T-helper 1 cell treated with Interleukin-12 subunit alpha and Interleukin-12 subunit beta and Interleukin-4 antibody, amounts not matched to agents 30 ng/mL and 1 ng/mL, for 36 hours (primary cell): ENCODE data around the gene CEMP1. TPM values are rescaled to one million over a fixed set of nuclear protein-coding genes. Genes with fewer than 3 reads are reported as not detected.

ENCODE experiments used
- intact Hi-C: fragments of 100-400 bp; cut with micrococcal nuclease; formaldehyde crosslinking; loops from one replicate; pipeline ENCODE4 v1.15.1; 2024
- total RNA-seq: library from RNA; stranded (reverse); gene quantifications from 2 replicates; pipeline ENCODE4 v1.2.3, GENCODE V29; 2022

The CEMP1 gene
- total RNA-seq, 1 donor from 2014 or later = 0.66 TPM

- intact Hi-C loops = no loop called here
These were observed 24.1 kb downstream of the CEMP1 start for GRCh38 chr16:2507052-2507659.

- intact Hi-C loops = no loop called here
These were observed 25.5 kb downstream of the CEMP1 start for GRCh38 chr16:2505695-2506094.

GRCh38 chr16:2501946-2502895 lies 29.0 kb downstream of the CEMP1 start:
- intact Hi-C loops = loop anchor here (1.0 to 5.0 kb wide), 5 partner anchors 15 to 307 kb away; partner anchors contain the start of genes ABCA3 and ECI1

- intact Hi-C loops = loop anchor here (1.0 to 5.0 kb wide), 5 partner anchors 14 to 306 kb away; partner anchors contain the start of genes ABCA3 and ECI1
These were observed 30.1 kb downstream of the CEMP1 start for GRCh38 chr16:2500918-2501750.

GRCh38 chr16:2500430-2500917 lies 30.7 kb downstream of the CEMP1 start:
- intact Hi-C loops = loop anchor here (5.0 kb wide), 1 partner anchor 248 kb away; the partner anchor contains the start of gene ECI1

GRCh38 chr16:2499890-2500429 lies 31.2 kb downstream of the CEMP1 start:
- intact Hi-C loops = loop anchor here (5.0 kb wide), 1 partner anchor 248 kb away; the partner anchor contains the start of gene ECI1

GRCh38 chr16:2499454-2499853 lies 31.8 kb downstream of the CEMP1 start:
- intact Hi-C loops = no loop called here

GRCh38 chr16:2498531-2499253 lies 32.5 kb downstream of the CEMP1 start:
- intact Hi-C loops = no loop called here

GRCh38 chr16:2497695-2498484 lies 33.3 kb downstream of the CEMP1 start:
- intact Hi-C loops = no loop called here

GRCh38 chr16:2497116-2497630 lies 34.0 kb downstream of the CEMP1 start:
- intact Hi-C loops = no loop called here

- intact Hi-C loops = no loop called here
These were observed 34.7 kb downstream of the CEMP1 start for GRCh38 chr16:2496223-2497115.

GRCh38 chr16:2495041-2495440 lies 36.2 kb downstream of the CEMP1 start:
- intact Hi-C loops = no loop called here

- intact Hi-C loops = no loop called here
These were observed 36.6 kb downstream of the CEMP1 start for GRCh38 chr16:2494616-2495015.

GRCh38 chr16:2493605-2494004 lies 37.6 kb downstream of the CEMP1 start:
- intact Hi-C loops = no loop called here

- intact Hi-C loops = no loop called here
These were observed 38.9 kb downstream of the CEMP1 start for GRCh38 chr16:2492292-2492691.

- intact Hi-C loops = no loop called here
These were observed 40.8 kb downstream of the CEMP1 start for GRCh38 chr16:2490190-2491105.

GRCh38 chr16:2489581-2489980 lies 41.6 kb downstream of the CEMP1 start:
- intact Hi-C loops = loop anchor here (5.0 kb wide), 1 partner anchor 147 kb away; the partner anchor contains the start of gene ABCA3
